Thyroid gland (tissue), 4 donors: ENCODE data around the gene KCTD1.

Experiments used
- CTCF ChIP-seq, 6 experiments: fragments of 200-600 bp in 3 of 6; fragments of 450-650 bp in 3 of 6; sonication (generic) in 3 of 6; IDR thresholded peaks; one replicate each; pipeline ENCODE4 v1.5.1; 2016 to 2019; ENCODE audit warnings: antibody characterized with exemption in 6 of 6, mild to moderate bottlenecking in 2 of 6, inconsistent platforms in 1 of 6, moderate library complexity in 1 of 6
- POLR2A ChIP-seq, 2 donors: fragments of 450-650 bp; IDR thresholded peaks; one replicate each; pipeline ENCODE4 v1.6.1; 2017; ENCODE audit warnings: antibody characterized with exemption in 2 of 2, mild to moderate bottlenecking in 2 of 2, moderate library complexity in 1 of 2

- no peak for TF ChIP-seq POLR2A (IDR thresholded peaks at IDR 0.05)
- TF ChIP-seq CTCF (IDR thresholded peaks at IDR 0.05) = no peak
Observed at GRCh38 chr18:26544451-26544850, 3.9 kb downstream of the KCTD1 start.
